Heart left ventricle (tissue), 13 donors: ENCODE results near the gene IFNL4.

ENCODE experiments used
- CTCF ChIP-seq, 12 donors: fragments of 200-600 bp; sonication (generic) in 4 of 12; IDR thresholded peaks; one replicate each; pipeline versions ENCODE4 v1.5.0 to v1.8.0; 2018 to 2022; ENCODE audit warnings: antibody characterized with exemption in 12 of 12, mild to moderate bottlenecking in 5 of 12
- POLR2A ChIP-seq, 2 donors: fragments of 450-650 bp; IDR thresholded peaks; one replicate each; pipeline ENCODE4 v1.6.1; 2017; ENCODE audit warnings: antibody characterized with exemption in 2 of 2, mild to moderate bottlenecking in 2 of 2, moderate library complexity in 2 of 2
- donor health status: ischemic (EF 13 %, LVEDD 7.1; RV severe dilation, severe dysfunction).
- donor health status: DM: no; HTN: yes; CAD: no.
- donor health status: DM: no; HTN: no; CAD: no.
- donor health status: ischemic (EF 25% LVEDD 6.9; RV normal size, moderate dysfunction).
- donor health status: ischemic (EF 25% LVEDD 5.7; RV mildly dilated, moderate dysfunction).
- donor health status: ischemic (EF 35%, LVEDD 5.7; RV mildly dilated, moderate dysfunction).
- donor health status: nonischemic (EF 11% LVEDD 7.7; RV severe dilation, severe dysfunction).
- donor health status: DM: yes; HTN: yes; CAD: no.
- donor health status: PGD.
- donor health status: ischemic (EF 29% LVEDD 5.4; RV normal size, mild dysfunction).
- donor health status: nonischemic (EF 23%, LVEDD 6.1; RV moderate dilation, normal function).

- no peak for TF ChIP-seq CTCF (IDR thresholded peaks at IDR 0.05)
- TF ChIP-seq POLR2A (IDR thresholded peaks at IDR 0.05): no peak
These were observed 10.4 kb downstream of the IFNL4 start for GRCh38 chr19:39238209-39238608.
